ENCODE results near the gene COBL.

- no peak for TF ChIP-seq CTCF (optimal IDR thresholded peaks at IDR 0.05 in 1 of 3, IDR thresholded peaks at IDR 0.05 in 1 of 3, conservative IDR thresholded peaks at IDR 0.05 in 1 of 3; ENCODE audit: extremely low read depth in 1 of 3, insufficient read depth in 2 of 3, low read length in 3 of 3)
- TF ChIP-seq EZH2 (IDR thresholded peaks at IDR 0.05; ENCODE audit: low read length) = no peak
Observed at GRCh38 chr7:51084121-51084520, 232.5 kb downstream of the COBL start.
